ENCODE results near the gene CAPZB. TPM values are rescaled to one million over a fixed set of nuclear protein-coding genes. Genes with fewer than 3 reads are reported as not detected.

Gene CAPZB
- total RNA-seq, 1 experiment from 2014 or later = 348 TPM

DNA sequence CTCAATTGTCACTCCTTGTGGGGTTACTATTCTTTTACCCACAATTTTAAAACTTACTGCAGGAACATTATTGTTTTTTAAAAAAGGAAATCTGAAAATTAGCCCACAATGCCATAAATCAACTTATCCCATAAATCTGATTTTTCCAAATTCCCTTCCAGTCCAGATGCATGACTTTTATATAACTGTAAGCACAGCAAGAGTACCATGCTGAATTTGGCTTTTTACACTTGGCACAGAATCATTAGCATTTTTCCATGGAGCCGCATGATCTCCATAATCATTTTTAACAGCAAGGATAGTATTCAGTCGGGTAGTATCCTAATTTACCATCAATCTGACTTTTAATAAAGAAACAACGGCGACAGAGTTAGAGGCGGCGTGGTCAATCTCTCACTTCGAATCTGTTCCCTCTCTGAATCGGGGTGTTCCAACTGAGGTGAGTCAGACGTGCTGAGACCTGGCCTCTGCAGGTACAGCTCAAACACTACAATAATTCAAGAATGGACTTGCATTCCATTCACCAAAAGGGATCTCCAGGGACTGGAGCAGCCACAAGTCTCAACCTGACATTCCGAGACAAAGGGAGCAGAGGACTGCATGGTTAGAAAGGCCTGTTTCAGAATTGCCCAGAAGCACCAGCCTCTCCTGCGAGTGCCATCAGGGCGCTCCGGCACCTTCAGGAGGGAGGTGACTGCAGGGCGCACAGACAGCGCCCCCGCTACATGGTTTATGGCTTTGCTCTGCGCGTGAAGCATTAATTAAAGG, 124.3 kb downstream of the CAPZB start:
- Mint-ChIP-seq H3K27ac (peak overlapping the region in 2 of 3 experiments; percentile 44 to 66; a peak in 2 of 7 replicates), H3K9me3 (no peaks in the 10 kb centered on the region), H3K27me3 (ENCODE audit: low read depth) (peaks cover 1% of the 10 kb centered on the region; the same call in 1 of the 2 replicates), H3K4me1 (peaks cover 14 to 16% of the 10 kb centered on the region in 2 experiments), H3K4me3 (no peak overlapping the region), H3K36me3 (ENCODE audit: insufficient read depth in 1 of 3, low read depth in 3 of 3) (peaks cover 9 to 25% (median 23%) of the 10 kb centered on the region in 3 experiments; a peak in 6 of 7 replicates)
- no peak overlapping the region for H2AK5ac ChIP-seq (ENCODE audit: insufficient read length, low read length)
- H3K4me2 ChIP-seq (ENCODE audit: insufficient read depth, insufficient read length, low read length) = no peak overlapping the region
- no peak for DNase-seq
- H3K4me1 ChIP-seq (ENCODE audit: insufficient read depth, low read length) = no peaks in the 10 kb centered on the region
- no peak overlapping the region for H2AFZ ChIP-seq (ENCODE audit: low read length)
- no peak overlapping the region for H3K9ac ChIP-seq (ENCODE audit: extremely low read depth, insufficient read length, low read length)
- no peak overlapping the region for H2BK20ac ChIP-seq (ENCODE audit: low read depth, low read length, poor library complexity, severe bottlenecking)
- no peak overlapping the region for H3K23ac ChIP-seq (ENCODE audit: insufficient read length, low read depth, low read length)
- no peak overlapping the region for H3K14ac ChIP-seq (ENCODE audit: insufficient read depth, low read length)
- no peak overlapping the region for H3K4ac ChIP-seq (ENCODE audit: low read depth, low read length)
- no peak overlapping the region for H3K27ac ChIP-seq (ENCODE audit: insufficient read length, low read depth, low read length)
- H3K56ac ChIP-seq (ENCODE audit: insufficient read length, low read depth, low read length) = no peak overlapping the region
- H2BK120ac ChIP-seq (ENCODE audit: low read depth, low read length, poor library complexity, severe bottlenecking) = no peak overlapping the region
- H3K27me3 ChIP-seq (ENCODE audit: insufficient read depth, low read length) = no peaks in the 10 kb centered on the region
- H3K18ac ChIP-seq (ENCODE audit: insufficient read length, low read depth, low read length) = no peak overlapping the region
- H3K79me2 ChIP-seq (ENCODE audit: insufficient read depth, low read length) = peaks cover 5% of the 10 kb centered on the region; the same call in 1 of the 2 replicates
- TF ChIP-seq, protein P1, sequence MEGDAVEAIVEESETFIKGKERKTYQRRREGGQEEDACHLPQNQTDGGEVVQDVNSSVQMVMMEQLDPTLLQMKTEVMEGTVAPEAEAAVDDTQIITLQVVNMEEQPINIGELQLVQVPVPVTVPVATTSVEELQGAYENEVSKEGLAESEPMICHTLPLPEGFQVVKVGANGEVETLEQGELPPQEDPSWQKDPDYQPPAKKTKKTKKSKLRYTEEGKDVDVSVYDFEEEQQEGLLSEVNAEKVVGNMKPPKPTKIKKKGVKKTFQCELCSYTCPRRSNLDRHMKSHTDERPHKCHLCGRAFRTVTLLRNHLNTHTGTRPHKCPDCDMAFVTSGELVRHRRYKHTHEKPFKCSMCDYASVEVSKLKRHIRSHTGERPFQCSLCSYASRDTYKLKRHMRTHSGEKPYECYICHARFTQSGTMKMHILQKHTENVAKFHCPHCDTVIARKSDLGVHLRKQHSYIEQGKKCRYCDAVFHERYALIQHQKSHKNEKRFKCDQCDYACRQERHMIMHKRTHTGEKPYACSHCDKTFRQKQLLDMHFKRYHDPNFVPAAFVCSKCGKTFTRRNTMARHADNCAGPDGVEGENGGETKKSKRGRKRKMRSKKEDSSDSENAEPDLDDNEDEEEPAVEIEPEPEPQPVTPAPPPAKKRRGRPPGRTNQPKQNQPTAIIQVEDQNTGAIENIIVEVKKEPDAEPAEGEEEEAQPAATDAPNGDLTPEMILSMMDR (conservative IDR thresholded peaks at IDR 0.05) = no peak
- H4K5ac ChIP-seq (ENCODE audit: insufficient read length, low read depth, low read length) = no peak overlapping the region
- no peak overlapping the region for H2BK15ac ChIP-seq (ENCODE audit: low read depth, low read length)
- no peaks in the 10 kb centered on the region for H4K20me1 ChIP-seq (ENCODE audit: control insufficient read depth, insufficient read depth, insufficient read length)
- H4K8ac ChIP-seq (replicated peaks; ENCODE audit: insufficient read length, low read depth, low read length) = no peak overlapping the region
- no peak overlapping the region for H2BK5ac ChIP-seq (ENCODE audit: insufficient read length, low read length)
- no peaks in the 10 kb centered on the region for H3K9me3 ChIP-seq (ENCODE audit: control insufficient read depth, low read depth, low read length)
- H3K79me1 ChIP-seq (ENCODE audit: insufficient read depth, low read depth, low read length, poor library complexity, severe bottlenecking) = peaks cover 4% of the 10 kb centered on the region
- no CpG with 5 or more reads among the region's 18 CpGs for WGBS (ENCODE audit: extremely low coverage, insufficient read length, low lambda C conversion rate)
- no peak overlapping the region for H3T11ph ChIP-seq (ENCODE audit: low read length)
- no peaks in the 10 kb centered on the region for H3K23me2 ChIP-seq (ENCODE audit: insufficient read length, low read depth, low read length, poor library complexity, severe bottlenecking)
- H4K91ac ChIP-seq (ENCODE audit: insufficient read length, low read depth, low read length) = no peak overlapping the region
- H2BK12ac ChIP-seq (ENCODE audit: insufficient read length, low read depth, low read length) = no peak overlapping the region

Measured in H9 (cell line).